HG02943 (cell line): ENCODE results near the gene EID2B.

Experiments
- ATAC-seq: cut with Tn5 transposase; IDR thresholded peaks from one replicate; pipeline ENCODE4 v1.9.1; 2021; ENCODE audit warnings: mild to moderate bottlenecking, low read depth, moderate library complexity; ENCODE audit not compliant: unreplicated experiment

The EID2B gene

GRCh38 chr19:39532233-39533002 lies at the start of gene EID2B:
TSS of gene EID2B (minus strand) at chr19:39532852. CDS start at chr19:39532802, 50 bp downstream.
- ATAC-seq: peak; percentile 75

GRCh38 chr19:39582442-39582841 lies 49.8 kb upstream of the EID2B start:
- ATAC-seq: no peak

GRCh38 chr19:39568604-39569003 lies 36.0 kb upstream of the EID2B start:
- no peak for ATAC-seq

GRCh38 chr19:39566064-39566463 lies 33.4 kb upstream of the EID2B start:
- ATAC-seq: no peak

- ATAC-seq: no peak
These were observed 30.8 kb upstream of the EID2B start for GRCh38 chr19:39563408-39563807.

- ATAC-seq: no peak
These were observed 26.0 kb upstream of the EID2B start for GRCh38 chr19:39558624-39559117.

GRCh38 chr19:39557811-39558623 lies 25.4 kb upstream of the EID2B start:
- ATAC-seq: no peak

- no peak for ATAC-seq
These were observed 23.2 kb upstream of the EID2B start for GRCh38 chr19:39555883-39556282.

- no peak for ATAC-seq
These were observed 22.2 kb upstream of the EID2B start for GRCh38 chr19:39554701-39555311.

- ATAC-seq: no peak
These were observed 20.5 kb upstream of the EID2B start for GRCh38 chr19:39553082-39553652.

GRCh38 chr19:39550197-39550596 lies 17.5 kb upstream of the EID2B start:
- no peak for ATAC-seq

- no peak for ATAC-seq
These were observed 13.9 kb upstream of the EID2B start for GRCh38 chr19:39546599-39546998.

- no peak for ATAC-seq
These were observed 12.3 kb upstream of the EID2B start for GRCh38 chr19:39544911-39545310.

GRCh38 chr19:39544226-39544903 lies 11.7 kb upstream of the EID2B start:
- ATAC-seq: no peak

GRCh38 chr19:39543477-39543857 lies 10.8 kb upstream of the EID2B start:
- no peak for ATAC-seq

GRCh38 chr19:39542206-39542605 lies 9.6 kb upstream of the EID2B start:
- no peak for ATAC-seq

- no peak for ATAC-seq
These were observed 7.7 kb upstream of the EID2B start for GRCh38 chr19:39540333-39540673.

- peak; percentile 86 for ATAC-seq
These were observed 7.1 kb upstream of the EID2B start, which contains the start of gene EID2 for GRCh38 chr19:39539518-39540332. TSS of gene EID2 (minus strand) at chr19:39540161. CDS start at chr19:39540079, 82 bp downstream.

- no peak for ATAC-seq
These were observed 6.5 kb upstream of the EID2B start for GRCh38 chr19:39539165-39539517.

GRCh38 chr19:39533791-39534190 lies 1.1 kb upstream of the EID2B start:
- ATAC-seq: no peak
